ENCODE data around the gene RFC3.
"Not testable (repeated sequence)": the region's sequence is repeated elsewhere in the genome, so short reads cannot be mapped to it uniquely, and the experiment has no call there.

RFC3 gene

DNA sequence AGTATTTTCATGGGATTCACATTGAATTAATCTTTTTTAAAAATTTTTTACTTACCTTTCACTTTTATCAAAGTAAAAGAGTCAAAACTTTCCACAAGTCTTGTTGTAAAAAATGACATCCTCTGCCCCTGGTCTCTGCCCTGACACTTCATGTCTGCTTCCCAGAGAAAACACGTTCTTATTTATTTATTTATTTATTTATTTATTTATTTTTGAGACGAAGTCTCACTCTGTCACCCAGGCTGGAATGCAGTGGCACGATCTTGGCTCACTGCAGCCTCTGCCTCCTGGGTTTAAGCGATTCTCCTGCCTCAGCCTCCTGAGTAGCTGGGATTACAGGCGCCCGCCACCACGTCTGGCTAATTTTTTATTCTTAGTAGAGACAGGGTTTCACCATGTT, 5.1 kb upstream of the RFC3 start:
- DNase-seq: not testable (repeated sequence)

DNA sequence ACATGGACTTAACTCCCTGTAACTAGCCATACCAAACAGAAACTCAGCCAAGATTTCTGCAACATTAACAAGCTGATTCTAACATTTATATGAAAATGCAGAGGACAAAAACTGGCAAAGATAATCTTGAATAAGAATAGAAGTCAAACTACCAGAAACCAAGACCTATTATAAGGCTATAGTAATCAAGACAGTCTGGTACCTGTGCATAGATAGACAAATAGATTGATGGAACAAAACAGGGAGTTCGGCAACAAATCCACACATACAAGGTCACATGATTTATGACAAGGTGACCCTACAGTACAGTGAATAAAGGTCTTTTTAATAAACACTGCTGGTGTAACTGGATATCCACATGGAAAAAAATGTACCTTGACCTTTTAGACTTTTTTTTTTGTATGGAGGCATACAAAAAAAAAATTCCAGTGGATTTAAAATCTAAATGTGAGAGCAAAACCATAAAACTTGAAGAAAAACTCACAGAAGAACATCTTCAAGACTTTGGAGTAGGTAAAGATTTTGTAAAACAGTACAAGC, 2.9 kb upstream of the RFC3 start:
- no peak for DNase-seq

DNA sequence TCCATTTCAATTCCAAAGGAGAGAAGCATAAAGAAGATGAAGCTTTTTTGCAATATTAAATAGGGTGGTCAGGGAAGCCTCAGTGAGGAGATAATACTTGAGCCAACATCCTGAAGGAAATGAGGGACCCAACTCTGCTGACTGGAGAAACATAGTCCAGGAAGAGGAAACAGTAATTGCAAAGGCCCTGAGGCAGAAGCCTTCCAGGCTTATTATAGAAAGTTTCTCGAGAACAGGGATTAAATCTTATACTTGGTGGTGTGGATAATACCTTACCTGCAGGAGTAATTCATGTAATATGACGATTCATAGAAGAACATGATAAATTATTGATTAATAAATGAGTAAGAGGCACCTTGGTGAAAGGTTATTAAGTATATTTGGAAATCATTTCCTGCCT, 1.0 kb upstream of the RFC3 start:
- DNase-seq: no peak

DNA sequence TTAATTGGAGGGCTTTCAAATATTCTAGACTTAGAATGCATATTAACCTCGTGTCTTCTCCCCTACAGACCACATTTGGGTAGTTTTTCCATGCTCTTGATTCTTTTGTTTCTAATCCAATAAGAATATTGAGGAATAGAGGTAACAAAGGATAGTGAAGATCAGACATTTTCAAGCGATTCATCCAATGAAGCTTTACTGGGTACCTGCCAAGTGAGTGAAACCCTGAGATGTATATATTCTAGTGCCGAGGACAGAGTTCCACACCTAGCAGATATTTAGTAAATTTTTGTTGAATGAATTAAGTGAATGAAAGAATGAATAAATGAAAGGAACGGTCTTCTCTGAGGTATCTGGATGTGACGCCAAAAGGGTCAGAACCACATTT, 442 bp upstream of the RFC3 start:
- DNase-seq: no peak

DNA sequence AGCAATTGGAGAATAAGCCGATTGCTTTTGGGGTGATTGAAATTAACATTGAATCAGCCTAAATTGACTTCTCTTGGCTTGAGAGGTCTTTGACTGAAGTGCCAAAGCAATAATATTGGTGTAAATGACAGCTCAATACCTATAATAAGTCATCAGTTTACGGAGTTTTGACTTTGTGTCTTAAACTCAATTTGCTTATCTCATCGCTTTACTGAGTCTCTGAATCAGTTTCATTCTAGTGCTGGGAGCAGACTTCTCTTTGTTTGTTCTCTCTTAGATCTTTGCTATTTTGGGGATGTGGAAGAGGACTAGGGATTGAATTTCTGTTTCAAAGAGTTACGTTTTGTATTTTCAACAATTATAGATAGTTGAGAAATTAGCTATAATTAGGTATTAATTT, 7.1 kb downstream of the RFC3 start:
- no peak for DNase-seq

DNA sequence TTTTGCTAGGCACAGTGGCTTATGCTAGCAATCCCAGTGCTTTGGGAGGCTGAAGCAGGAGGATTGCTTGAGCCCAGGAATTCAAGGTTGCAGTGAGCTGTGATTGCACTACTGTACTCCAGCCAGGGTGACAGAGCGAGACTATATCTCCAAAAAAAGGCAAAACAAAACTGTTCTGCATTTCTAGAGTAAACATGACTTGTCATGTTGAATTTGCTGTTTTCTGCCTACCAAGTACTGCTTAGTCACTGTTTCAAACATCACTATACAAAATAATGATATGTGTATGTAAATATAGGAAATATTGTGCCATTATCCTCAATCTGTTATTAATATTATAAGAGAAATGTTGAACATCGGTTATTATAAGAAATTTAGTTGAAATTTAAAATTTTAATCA, 9.2 kb downstream of the RFC3 start:
- no peak for DNase-seq

DNA sequence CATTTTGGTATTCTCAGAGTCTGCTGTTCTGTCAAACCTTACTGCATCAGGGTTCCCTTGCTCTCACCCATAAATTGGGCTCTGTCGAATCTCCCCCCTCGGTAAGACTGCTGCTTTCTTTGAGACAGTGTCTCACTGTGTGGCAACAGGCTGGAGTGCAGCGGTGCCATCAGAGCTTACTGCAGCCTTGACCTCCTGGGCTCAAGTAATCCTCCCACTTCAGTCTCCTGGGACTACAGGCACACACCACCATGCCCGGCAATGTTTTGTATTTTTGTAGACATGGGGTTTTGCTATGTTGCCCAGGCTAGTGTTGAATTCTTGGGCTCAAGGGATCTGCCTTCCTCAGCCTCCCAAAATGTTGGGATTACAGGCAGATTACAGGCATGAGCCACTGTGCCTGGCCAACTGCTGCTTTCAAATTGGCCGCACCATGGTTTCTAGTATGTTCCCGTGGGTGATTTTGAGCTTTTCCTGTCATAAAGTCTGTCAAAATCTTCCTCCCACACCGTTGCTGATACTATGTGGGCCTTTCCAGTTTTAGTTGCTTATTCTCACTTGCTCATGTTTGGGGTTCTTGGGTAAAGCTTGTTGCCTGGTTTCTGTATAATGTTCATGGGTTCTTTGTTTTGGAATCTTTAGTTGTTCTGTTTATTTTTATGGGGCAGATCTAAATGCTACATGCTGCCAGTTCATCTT, 10.6 kb downstream of the RFC3 start:
- no peak for DNase-seq

DNA sequence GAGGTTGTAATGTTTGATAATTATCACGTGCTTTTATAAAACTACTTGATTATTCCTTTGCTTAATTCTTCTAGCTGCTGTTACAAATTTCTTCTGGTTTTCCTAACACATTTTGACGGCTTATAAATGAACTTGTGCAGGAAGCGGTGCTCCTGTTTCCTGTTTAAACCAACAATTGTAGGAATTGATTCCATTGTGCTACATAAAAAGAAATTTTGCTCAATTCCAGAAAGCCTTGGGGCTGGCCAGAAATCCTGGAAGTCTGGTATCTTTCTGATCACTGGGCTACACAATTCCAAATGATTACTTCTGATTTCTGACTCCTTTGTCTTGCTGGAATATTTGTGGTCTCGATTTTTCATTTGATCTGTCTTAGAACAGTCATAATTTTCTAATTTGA, 14.9 kb downstream of the RFC3 start:
- no peak for DNase-seq

DNA sequence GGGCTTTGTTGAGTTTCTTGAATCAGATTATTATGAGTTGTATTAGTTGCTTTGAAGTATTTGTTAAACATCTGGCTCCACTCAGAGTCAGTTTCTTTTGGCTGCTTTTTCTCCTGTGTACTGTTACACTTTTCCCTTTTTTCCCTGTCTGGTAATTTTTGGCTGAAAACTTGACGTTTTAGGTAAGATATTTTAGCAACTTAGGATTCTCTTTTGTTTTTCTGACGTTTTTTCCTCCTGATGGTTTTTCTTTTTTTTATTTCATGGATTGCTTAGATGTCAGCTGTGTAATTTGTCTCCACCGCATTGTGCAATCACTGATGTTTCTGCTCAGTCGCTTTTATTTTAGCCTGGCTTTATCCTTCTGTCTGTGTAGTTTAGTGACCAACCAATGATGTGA, 20.7 kb downstream of the RFC3 start:
- no peak for DNase-seq

DNA sequence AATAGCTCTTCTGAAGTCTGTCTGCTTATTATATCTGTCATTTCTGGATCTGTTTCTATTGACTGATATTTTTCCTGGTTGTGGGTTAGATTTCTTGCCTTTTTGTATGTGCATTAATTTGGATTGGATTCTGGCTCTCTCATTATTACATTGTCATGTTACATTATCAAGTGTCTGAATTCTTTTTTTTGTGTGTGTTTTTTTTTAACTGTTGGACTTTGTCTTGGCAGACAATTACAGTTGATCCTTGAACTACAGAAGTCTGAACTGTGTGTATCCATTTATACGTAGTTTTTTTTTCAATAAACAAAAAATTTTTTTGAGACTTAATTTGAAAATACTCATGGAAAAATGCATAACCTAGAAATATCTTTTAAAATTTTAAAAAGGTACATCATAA, 22.5 kb downstream of the RFC3 start:
- DNase-seq: no peak

DNA sequence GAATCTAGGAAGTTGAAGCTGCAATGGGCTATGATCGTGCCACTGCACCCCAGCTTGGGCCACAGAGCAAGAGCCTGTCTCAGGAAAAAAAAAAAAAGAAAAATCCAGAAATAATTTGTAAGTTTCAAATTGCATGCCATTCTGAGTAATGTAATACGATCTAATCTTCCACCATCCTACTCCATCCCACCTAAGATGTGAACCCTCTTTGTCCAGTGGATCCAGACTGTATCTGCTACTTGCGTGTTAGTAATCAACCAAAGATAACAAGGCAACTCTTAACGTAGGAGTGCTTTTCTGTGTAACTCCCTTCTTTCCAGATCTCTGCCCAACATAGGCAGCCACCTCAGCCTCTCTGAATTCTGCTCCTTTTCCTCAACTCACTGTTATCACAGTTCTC, 24.3 kb downstream of the RFC3 start:
- no peak for DNase-seq

DNA sequence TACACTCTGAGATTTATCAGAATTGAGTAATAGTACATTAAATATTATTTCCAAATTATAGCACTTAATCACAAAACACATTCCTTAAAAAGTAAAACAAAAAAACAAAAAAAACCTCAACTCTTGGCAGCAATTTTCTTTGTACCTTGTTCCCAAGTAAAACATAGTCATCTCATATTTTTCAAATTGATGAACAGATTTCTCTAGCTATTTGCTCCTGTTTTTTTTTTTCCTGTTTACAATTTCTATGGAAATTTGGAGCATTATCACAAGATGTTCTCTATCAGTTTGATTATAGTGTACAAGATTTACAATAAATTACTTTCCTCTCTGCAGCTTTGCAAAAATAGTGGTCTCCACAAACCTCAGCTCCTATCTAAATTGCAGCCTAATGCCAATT, 25.0 kb downstream of the RFC3 start:
- DNase-seq: no peak

DNA sequence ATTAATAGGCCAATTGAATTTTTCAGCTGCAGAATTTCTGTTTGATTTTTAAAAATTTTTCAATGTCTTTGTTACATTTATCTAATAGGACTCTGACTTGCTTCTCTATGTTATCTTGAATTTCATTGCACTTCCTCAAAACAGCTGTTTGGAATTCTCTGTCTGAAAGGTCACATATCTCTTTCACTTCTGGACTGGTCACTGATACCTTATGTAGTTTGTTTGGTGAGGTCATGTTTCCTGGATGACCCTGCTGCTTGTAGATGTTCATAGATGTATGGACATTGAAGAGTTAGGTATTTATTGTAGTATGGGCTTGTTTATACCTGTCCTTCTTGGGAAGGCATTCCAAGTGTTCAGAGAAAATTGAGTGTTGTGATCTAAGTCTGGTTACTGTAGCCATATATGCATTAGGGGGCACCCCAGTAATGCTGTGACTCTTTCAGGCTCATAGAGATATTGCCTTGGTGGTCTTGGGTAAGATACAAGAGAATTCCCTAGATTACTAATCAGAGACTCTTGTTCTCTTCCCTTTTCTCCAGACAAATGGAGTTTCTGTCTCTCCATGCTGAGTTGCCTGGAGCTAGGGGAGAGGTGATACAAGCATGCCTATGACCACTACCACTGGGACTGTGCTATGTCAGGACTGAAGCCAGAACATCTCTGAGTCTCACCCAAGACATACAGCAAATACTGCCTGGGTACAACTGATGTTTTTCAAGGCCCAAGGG, 27.8 kb downstream of the RFC3 start:
- no peak for DNase-seq

DNA sequence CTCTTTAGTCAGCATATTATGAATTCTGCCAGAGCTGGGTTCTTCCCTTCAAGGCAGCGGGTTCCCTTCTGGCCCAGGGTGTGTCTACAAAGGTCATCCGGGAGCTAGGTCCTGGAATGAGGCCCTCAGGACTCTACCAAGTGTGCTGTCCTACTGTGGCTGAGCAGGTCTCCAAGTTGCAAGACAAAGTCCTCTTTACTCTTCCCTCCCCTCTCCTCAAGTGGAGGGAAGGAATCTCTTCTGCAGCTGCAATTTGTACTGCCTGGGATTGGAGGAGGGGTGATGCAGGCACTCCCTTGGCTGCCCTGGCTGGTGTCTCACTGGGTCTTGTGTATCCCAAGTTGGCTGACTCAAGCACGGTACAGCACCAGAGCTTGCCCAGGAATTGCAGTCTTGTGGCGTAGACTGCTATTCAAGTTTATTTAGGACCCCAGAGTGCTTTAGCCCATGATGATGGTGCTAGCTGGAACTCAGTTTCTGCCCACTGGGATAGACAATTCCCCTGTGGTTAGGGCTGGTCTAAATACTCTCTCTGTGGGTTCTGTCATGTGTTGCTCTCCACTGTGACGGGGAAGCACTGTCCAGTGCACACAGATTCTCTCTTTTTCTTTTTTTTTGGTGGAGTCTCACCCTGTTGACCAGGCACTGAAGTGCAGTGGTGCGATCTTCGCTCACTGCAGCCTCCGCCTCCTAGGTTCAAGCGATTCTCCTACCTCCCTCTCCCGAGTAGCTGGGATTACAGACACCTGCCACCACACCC, 28.5 kb downstream of the RFC3 start:
- no peak for DNase-seq

DNA sequence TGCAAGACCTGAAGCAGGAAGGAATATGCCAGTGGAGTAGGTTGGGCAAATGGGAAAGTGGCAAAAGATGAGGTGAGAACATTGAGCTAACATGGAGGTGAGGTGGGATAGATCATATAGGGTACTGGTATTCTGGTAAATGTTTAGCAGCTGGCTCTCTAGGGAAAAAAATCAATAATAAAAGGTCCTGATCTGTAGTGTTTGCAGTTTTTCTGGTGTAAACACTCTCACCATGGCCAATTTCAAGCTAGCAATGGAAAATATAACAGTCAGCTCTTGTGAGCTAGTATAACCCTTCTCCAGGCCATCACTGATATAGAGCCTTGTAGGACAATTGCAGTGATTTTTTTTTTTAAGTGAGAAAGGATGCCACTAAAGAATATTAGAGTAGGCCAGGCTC, 31.3 kb downstream of the RFC3 start:
- DNase-seq: no peak

DNA sequence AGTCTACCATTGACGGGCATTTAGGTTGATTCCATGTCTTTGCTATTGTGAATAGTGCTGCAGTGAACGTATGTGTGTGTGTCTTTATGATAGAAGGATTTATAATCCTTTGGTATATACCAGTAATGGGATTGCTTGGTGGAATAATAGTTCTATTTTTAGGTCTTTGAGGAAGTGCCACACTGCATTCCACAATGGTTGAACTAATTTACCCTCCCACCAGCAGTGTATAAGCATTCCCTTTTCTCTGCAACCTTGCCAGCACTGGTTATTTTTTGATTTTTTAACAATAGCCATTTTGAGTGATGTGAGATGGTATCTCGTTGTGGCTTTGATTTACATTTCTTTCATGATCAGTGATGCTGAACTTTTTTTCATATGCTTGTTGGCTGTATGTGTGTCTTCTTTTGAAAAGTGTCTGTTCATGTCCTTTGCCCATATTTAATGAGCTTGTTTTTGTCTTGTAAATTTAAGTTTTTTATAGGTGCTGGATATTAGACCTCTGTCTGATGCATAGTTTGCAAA, 37.5 kb downstream of the RFC3 start:
- DNase-seq: no peak

DNA sequence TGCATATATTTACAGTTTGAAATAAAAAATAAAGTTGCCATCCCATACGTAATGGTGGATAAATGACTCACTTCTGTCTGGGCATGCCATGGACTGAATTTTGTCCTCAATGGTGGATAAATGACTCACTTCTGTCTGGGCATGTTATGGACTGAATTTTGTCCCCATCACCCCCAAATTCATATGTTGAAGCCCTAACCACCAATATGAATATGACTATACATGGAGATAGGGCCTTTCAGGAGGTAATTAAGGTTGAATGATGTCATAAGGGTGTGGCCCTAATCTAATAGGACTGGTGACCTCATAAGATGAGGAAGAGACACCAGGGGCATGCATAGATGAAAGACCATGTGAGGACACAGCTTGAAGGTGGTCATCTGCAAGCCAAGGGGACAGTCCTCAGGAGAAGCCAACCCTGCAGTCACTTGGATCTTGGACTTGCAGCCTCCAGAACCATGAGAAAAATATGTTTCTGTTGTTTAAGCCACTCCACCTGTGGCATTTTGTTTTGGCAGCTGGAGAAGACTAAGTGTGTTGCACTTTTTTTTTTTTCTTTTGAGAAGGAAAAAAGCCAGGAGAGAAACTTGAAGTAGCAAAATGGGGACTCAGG, 41.8 kb downstream of the RFC3 start:
- no peak for DNase-seq

DNA sequence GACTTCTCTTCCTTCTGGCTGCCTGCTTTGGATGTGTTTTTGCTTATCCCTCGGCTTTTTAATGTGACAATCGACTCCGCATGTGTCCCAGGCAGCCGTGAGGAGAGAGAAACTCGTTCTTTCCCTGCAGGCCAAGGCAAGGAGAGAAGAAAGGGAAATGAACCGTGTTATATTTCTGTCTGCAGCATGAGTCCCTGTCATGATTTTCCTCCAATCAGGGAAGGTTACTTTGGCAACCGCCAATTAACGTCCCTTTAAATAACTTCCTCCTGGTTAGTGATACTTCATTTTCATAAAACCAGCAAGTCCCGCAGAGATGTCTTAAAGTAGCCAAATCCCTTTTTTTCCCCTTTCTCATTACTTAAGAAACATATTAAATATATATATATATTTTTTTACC, 42.6 kb downstream of the RFC3 start:
- DNase-seq: no peak

DNA sequence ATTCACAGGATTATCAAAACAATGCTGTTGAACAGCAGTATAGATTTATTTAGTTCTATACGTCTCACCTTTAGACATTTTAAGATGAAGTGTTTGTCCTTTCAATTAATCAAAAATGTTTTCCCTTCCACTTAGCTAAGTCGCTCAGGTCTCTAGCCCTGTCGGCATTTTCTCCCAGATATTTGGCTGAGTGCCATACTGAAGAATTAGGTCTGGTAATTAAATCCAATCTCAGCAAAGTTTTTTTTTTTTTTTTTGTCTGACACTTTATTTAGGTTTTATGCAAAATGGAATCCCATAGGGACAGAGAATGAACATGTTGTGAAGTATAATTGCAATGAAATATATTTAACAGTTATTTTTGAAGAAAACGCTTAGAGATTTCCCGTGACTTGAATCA, 44.1 kb downstream of the RFC3 start:
- no peak for DNase-seq

DNA sequence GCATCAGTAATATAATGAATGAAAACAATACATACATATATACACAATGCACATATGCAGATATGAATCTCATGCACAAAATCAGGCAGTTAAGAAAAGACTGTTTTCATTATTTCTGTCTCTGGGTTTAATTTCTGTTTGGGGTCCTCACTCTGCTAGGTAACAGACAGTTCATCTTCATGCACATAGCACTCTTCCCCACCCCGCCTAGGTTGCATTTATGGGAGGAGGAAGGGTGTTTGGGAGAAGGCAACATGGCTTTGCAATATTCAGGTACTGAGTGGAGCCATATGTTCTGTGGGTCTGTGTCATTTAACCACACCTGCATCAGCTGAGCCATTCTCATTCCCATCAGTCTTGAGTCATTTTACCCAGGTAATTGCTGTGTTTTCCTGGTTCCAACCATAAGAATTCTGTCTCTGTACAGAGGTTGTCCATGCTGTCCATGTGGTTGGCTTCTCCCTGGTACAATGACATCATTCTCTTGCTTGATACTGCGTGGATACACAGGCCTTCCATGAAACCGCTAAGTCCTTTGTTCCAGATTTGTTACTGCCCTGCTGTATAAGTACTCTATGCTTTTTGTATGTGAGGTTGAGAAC, 45.3 kb downstream of the RFC3 start:
- DNase-seq: no peak

DNA sequence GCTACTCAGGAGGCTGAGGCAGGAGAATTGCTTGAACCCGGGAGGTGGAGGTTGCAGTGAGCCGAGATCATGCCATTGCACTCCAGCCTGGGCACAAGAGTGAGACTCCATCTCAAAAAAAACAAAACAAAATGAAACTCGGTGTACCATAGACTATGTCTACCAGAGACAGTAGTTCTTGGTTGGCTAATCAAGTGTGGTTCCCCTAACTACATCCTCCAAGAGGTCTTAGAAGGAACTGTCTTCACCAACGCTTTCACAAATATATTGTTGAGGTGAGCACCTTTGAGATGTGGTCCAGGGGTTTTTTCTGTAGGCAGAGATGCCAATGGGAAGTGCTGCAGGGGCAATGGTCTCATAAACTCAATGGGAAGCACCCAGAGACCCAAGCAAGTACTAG, 48.0 kb downstream of the RFC3 start:
- DNase-seq: no peak

DNA sequence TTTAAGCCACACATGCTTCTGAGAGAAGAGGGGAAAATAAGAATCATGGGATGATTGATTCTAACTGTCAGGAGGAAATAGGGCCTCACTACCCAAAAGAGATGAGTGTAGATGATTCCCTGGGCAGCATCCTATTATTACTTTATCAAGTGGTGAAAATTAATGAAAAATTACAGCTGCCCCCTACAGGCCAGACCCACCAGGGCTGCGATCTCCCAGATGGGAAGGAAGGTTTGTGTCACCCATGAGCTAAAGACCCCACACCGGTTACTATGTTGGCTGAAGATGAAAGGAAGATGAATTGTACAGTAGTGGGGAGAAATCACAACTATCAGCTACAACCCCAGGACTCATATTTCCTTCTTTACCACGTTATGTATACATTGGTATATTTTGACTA, 49.5 kb downstream of the RFC3 start:
- DNase-seq: no peak
